ENCODE results near the gene GCDH.

The GCDH gene

DNA sequence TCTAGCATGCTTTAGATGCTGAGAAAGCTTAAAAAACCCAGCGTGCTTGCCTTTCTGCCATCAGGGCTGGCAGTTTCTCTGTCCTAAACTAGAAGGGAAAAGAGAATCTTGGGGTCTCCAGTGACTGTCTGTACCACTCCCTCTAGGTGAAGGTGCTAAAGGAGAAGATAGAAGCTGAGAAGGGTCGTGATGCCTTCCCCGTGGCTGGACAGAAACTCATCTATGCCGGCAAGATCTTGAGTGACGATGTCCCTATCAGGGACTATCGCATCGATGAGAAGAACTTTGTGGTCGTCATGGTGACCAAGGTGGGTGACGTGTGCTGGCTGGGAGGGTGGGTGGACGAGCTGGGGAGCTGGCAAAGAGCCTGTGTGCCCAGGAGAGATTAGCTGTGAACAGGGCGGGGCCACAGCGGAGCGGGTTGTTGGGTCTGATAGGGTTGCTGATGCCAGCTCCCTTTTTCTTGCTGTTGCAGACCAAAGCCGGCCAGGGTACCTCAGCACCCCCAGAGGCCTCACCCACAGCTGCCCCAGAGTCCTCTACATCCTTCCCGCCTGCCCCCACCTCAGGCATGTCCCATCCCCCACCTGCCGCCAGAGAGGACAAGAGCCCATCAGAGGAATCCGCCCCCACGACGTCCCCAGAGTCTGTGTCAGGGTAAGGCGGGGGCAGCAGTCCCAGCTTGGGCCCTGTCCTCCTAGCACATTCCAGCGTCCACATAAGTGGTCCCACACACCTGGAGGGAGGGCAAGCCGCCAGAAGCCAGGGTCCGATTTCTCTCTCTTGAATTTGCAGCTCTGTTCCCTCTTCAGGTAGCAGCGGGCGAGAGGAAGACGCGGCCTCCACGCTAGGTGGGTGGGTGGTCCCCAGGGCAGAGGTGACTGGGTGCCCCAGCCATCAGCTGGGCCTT is 57.0 kb downstream of the GCDH start:
- no peak overlapping the region for H3K27ac ChIP-seq

DNA sequence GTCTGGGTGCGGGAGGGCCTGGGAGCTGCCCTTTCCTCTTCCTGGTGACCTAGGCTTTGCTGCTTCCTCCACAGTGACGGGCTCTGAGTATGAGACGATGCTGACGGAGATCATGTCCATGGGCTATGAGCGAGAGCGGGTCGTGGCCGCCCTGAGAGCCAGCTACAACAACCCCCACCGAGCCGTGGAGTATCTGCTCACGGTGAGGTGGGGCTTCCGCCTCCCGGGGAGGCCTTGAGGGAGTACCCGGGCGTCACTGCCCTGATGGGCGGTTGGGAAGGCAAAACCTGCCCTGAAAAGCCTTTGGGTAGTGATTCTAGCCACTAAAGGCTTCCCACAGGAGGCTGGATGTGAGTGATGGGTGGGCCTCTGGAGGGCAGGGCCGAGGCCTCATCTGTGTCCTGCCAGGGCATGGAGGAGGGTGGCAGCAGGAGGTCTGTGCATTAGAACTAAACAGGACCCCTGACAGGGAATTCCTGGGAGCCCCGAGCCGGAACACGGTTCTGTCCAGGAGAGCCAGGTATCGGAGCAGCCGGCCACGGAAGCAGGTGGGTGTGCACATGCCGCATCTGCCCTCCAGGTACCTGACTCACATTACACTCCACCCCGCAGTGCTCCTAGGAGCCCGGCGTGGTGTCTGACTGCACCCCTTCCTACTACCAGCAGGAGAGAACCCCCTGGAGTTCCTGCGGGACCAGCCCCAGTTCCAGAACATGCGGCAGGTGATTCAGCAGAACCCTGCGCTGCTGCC is 57.8 kb downstream of the GCDH start:
- no peak for TF ChIP-seq ZFX (IDR thresholded peaks at IDR 0.05)
- TF ChIP-seq, protein P1, sequence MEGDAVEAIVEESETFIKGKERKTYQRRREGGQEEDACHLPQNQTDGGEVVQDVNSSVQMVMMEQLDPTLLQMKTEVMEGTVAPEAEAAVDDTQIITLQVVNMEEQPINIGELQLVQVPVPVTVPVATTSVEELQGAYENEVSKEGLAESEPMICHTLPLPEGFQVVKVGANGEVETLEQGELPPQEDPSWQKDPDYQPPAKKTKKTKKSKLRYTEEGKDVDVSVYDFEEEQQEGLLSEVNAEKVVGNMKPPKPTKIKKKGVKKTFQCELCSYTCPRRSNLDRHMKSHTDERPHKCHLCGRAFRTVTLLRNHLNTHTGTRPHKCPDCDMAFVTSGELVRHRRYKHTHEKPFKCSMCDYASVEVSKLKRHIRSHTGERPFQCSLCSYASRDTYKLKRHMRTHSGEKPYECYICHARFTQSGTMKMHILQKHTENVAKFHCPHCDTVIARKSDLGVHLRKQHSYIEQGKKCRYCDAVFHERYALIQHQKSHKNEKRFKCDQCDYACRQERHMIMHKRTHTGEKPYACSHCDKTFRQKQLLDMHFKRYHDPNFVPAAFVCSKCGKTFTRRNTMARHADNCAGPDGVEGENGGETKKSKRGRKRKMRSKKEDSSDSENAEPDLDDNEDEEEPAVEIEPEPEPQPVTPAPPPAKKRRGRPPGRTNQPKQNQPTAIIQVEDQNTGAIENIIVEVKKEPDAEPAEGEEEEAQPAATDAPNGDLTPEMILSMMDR (conservative IDR thresholded peaks at IDR 0.05), result no peak
- H3K27ac ChIP-seq, result no peak overlapping the region

More for the DNA sequence above, 57.0 kb downstream of the GCDH start:
- no peak for TF ChIP-seq ZFX (IDR thresholded peaks at IDR 0.05)
- TF ChIP-seq, protein P1 (conservative IDR thresholded peaks at IDR 0.05), result no peak
